Large intestine (tissue), 3 donors: ENCODE measurements around the gene DNAJC11. TPM values are rescaled to one million over a fixed set of nuclear protein-coding genes. Genes with fewer than 3 reads are reported as not detected.
"Not testable (repeated sequence)": the region's sequence is repeated elsewhere in the genome, so short reads cannot be mapped to it uniquely, and the experiment has no call there.

ENCODE experiments used
- DNase-seq, 2 donors: peaks; one replicate each; pipeline versions ENCODE4 v3.0.0 to v3.0.0-alpha.2; 2013
- H3K27ac ChIP-seq: one replicate; pipeline ENCODE4 v1.5.1; 2013; ENCODE audit warnings: low read length
- H3K27me3 ChIP-seq: 2 replicates; pipeline ENCODE4 v1.6.1; 2013; ENCODE audit warnings: low read length; ENCODE audit not compliant: control insufficient read depth, insufficient read depth
- H3K36me3 ChIP-seq: 2 replicates; pipeline ENCODE4 v1.6.1; 2013; ENCODE audit warnings: low read length; ENCODE audit not compliant: control insufficient read depth, insufficient read depth
- H3K4me1 ChIP-seq: one replicate; pipeline ENCODE4 v1.6.1; 2013; ENCODE audit warnings: low read length; ENCODE audit not compliant: control insufficient read depth, insufficient read depth
- H3K4me3 ChIP-seq: one replicate; pipeline ENCODE4 v1.5.1; 2013; ENCODE audit warnings: low read length
- H3K9me3 ChIP-seq: one replicate; pipeline ENCODE4 v1.6.1; 2013; ENCODE audit warnings: mild to moderate bottlenecking, low read depth, low read length, moderate library complexity; ENCODE audit not compliant: control insufficient read depth
- WGBS: methylation state at CpG from one replicate; pipeline ENCODE4 v1.1.5; 2013; ENCODE audit warnings: low lambda C conversion rate; ENCODE audit not compliant: insufficient coverage; 5-methylcytosine and 5-hydroxymethylcytosine counted together
- polyA plus RNA-seq: library from polyadenylated mRNA; unstranded; fragments of 120-200 nt; gene quantifications from one replicate; pipeline ENCODE4 v1.2.1, GENCODE V29; 2013

DNAJC11 gene
- polyA plus RNA-seq, 1 donor, result 43.6 TPM

- no peaks in the 10 kb centered on the region for H3K4me1 ChIP-seq
- WGBS, result no CpG with 5 or more reads among the region's 3 CpGs
- no peak overlapping the region for H3K27ac ChIP-seq
- H3K27me3 ChIP-seq, result no peaks in the 10 kb centered on the region
- no peaks in the 10 kb centered on the region for H3K9me3 ChIP-seq
- DNase-seq, result no peak
- peaks cover 24% of the 10 kb centered on the region for H3K36me3 ChIP-seq
- H3K4me3 ChIP-seq, result no peak overlapping the region
Observed at GRCh38 chr1:6683434-6683833, 18.2 kb downstream of the DNAJC11 start.

DNA sequence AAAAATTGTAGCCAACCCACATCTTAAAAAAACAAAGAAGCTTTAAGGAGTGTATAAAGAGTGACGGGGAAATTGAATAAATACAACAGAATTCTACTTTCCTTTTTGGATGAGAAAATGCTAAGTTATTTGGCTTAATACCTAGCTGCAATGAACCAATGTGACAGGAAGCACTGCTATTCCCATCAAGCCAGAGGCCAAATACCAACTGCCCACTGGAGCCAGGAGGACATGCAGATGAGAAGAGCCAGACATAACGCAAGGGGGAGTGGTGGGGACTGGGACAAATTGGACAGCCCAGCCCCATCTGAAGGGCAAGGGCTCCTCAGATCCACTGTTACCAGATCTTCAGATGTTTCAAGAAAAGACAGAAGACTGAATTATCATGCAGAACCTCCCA lies 25.7 kb downstream of the DNAJC11 start:
- no peak overlapping the region for H3K4me3 ChIP-seq
- no peak overlapping the region for H3K27ac ChIP-seq
- no peaks in the 10 kb centered on the region for H3K4me1 ChIP-seq
- no peaks in the 10 kb centered on the region for H3K27me3 ChIP-seq
- WGBS, result no CpG with 5 or more reads among the region's 2 CpGs
- peaks cover 48% of the 10 kb centered on the region for H3K36me3 ChIP-seq
- no peak for DNase-seq
- H3K9me3 ChIP-seq, result no peaks in the 10 kb centered on the region

GRCh38 chr1:6674771-6675170 lies 26.8 kb downstream of the DNAJC11 start:
- Histone ChIP-seq H3K27me3 (no peaks in the 10 kb centered on the region), H3K36me3 (peaks cover 42% of the 10 kb centered on the region), H3K4me1 (no peaks in the 10 kb centered on the region), H3K4me3 (no peak overlapping the region), H3K27ac (no peak overlapping the region), H3K9me3 (no peaks in the 10 kb centered on the region)
- WGBS, result no CpG with 5 or more reads among the region's 1 CpG
- no peak for DNase-seq

DNA sequence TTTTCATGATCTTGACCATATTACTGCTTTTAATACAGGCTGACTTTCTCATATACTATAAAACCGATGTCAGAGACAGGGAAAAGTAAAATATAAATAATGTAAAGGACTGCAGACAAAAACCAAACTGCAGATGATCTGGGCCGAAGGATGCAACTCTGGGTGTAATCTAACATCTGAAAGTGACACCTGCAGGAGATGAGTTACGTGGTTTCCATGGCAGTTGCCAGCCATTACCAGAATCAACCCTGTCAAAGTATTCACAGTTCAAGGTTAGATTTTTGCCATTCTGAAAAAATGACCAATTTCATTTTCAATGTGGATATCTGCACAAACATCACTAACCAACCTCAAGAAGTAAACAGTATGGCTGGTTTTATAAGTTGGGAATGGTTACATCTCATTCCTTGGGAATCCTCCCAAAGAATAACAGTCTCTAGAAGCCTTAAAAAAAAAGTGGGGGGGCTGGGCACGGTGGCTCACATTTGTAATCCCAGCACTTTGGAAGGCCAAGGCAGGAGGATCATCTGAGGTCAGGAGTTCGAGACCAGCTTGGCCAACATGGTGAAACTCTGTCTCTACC lies 27.7 kb downstream of the DNAJC11 start:
- Histone ChIP-seq H3K27ac (no peak overlapping the region), H3K9me3 (no peaks in the 10 kb centered on the region), H3K4me1 (no peaks in the 10 kb centered on the region), H3K36me3 (peaks cover 34% of the 10 kb centered on the region), H3K4me3 (no peak overlapping the region), H3K27me3 (no peaks in the 10 kb centered on the region)
- 100% methylated on average over 2 of the region's 5 CpGs for WGBS
- DNase-seq, result no peak

GRCh38 chr1:6672558-6672957 lies 29.1 kb downstream of the DNAJC11 start:
- WGBS, result no CpG with 5 or more reads among the region's 2 CpGs
- peak in 1 of 2 donors; percentile 16 for DNase-seq
- no peak overlapping the region for H3K27ac ChIP-seq

DNA sequence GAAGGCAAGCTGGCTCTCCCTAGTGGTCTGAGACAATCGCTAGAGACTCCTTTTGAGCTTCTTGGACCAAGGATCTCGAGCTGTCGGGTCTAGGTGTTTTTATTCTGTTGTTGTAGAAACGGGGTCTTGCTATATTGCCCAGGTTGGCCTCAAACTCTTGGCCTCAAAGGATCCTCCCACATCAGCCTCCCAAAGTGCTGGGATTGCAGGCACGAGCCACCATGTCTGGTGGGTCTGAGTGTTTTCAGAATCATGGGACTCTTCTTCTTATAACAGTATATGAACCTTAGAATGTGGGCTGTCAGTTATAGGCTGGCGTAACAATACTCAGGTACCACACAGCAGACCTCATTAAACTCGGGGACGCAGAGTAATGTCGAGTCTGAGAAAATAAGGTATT lies 33.1 kb downstream of the DNAJC11 start:
- Histone ChIP-seq H3K9me3 (no peaks in the 10 kb centered on the region), H3K27ac (no peak overlapping the region), H3K4me3 (no peak overlapping the region), H3K4me1 (no peaks in the 10 kb centered on the region), H3K27me3 (no peaks in the 10 kb centered on the region), H3K36me3 (peaks cover 27% of the 10 kb centered on the region)
- WGBS, result no CpG with 5 or more reads among the region's 9 CpGs
- DNase-seq, result no peak

More at GRCh38 chr1:6672558-6672957, 29.1 kb downstream of the DNAJC11 start:
- no peaks in the 10 kb centered on the region for H3K9me3 ChIP-seq
- no peak overlapping the region for H3K4me3 ChIP-seq
- no peaks in the 10 kb centered on the region for H3K27me3 ChIP-seq
- peaks cover 29% of the 10 kb centered on the region for H3K36me3 ChIP-seq
- no peaks in the 10 kb centered on the region for H3K4me1 ChIP-seq

DNA sequence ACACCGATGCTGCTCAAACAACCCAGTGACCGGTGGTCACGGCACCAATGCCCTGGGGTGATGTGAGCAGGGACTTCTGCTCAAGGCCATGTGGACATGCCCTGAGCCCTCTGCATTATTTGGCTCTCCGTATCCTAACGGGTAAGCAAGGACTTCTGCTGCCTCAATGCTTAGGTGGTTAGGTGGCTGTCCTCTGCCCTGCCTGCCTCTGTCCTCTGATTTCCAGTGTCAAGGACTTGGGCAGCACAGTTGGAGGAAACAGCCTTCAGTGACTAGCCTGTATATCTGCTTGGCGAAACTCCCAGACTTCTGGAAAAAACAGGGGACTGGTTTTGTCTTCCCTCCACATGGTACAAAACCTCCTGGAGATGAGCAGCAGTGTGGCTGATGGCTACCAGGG lies 34.5 kb downstream of the DNAJC11 start:
- no peak overlapping the region for H3K27ac ChIP-seq
- H3K4me1 ChIP-seq, result no peaks in the 10 kb centered on the region
- no peak overlapping the region for H3K4me3 ChIP-seq
- H3K27me3 ChIP-seq, result no peaks in the 10 kb centered on the region
- H3K9me3 ChIP-seq, result no peaks in the 10 kb centered on the region
- DNase-seq, result no peak
- peaks cover 30% of the 10 kb centered on the region for H3K36me3 ChIP-seq
- no CpG with 5 or more reads among the region's 6 CpGs for WGBS

GRCh38 chr1:6666696-6667095 lies 34.9 kb downstream of the DNAJC11 start:
- peaks cover 30% of the 10 kb centered on the region for H3K36me3 ChIP-seq
- WGBS, result no CpG with 5 or more reads among the region's 5 CpGs
- no peak overlapping the region for H3K4me3 ChIP-seq
- no peak for DNase-seq
- no peaks in the 10 kb centered on the region for H3K9me3 ChIP-seq
- H3K4me1 ChIP-seq, result no peaks in the 10 kb centered on the region
- no peak overlapping the region for H3K27ac ChIP-seq
- H3K27me3 ChIP-seq, result no peaks in the 10 kb centered on the region

DNA sequence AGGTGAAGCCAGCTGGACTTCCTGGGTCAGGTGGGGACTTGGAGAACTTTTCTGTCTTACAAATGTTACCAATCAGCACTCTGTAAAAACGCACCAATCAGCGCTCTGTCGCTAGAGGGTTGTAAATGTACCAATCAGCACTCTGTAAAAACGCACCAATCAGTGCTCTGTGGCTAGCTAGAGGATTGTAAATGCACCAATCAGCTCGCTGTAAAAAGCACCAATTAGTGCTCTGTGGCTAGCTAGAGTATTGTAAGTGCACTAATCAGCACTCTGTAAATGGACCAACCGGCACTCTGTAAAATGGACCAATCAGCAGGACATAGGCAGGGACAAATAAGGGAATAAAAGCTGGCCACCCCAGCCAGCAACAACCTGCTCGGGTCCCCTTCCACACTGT lies 39.1 kb downstream of the DNAJC11 start:
- not testable (repeated sequence) for H3K27me3 ChIP-seq, H3K9me3 ChIP-seq, H3K4me3 ChIP-seq, DNase-seq, H3K27ac ChIP-seq, H3K4me1 ChIP-seq
- WGBS, result no CpG with 5 or more reads among the region's 7 CpGs
- peaks cover 24% of the 10 kb centered on the region for H3K36me3 ChIP-seq

- H3K27me3 ChIP-seq, result no peaks in the 10 kb centered on the region
- H3K9me3 ChIP-seq, result no peaks in the 10 kb centered on the region
- H3K36me3 ChIP-seq, result peaks cover 15% of the 10 kb centered on the region
- H3K27ac ChIP-seq, result no peak overlapping the region
- DNase-seq, result no peak
- WGBS, result 94% methylated on average over 2 of the region's 7 CpGs
- no peaks in the 10 kb centered on the region for H3K4me1 ChIP-seq
- no peak overlapping the region for H3K4me3 ChIP-seq
Observed at GRCh38 chr1:6660415-6661049, 41.1 kb downstream of the DNAJC11 start.
